Mammary epithelial cell (primary cell): ENCODE measurements around the gene CALR3.

ENCODE experiments used
- EZH2 ChIP-seq: IDR thresholded peaks from 2 replicates; pipeline ENCODE4 v1.6.1; 2012; ENCODE audit warnings: low read length, inconsistent platforms, borderline replicate concordance
- TF ChIP-seq, protein P1 (sequence below), 2 donors: IDR thresholded peaks in 1 of 2; conservative IDR thresholded peaks in 1 of 2; 2 replicates each; pipeline ENCODE4 v1.5.1; 2011 to 2012; ENCODE audit warnings: inconsistent platforms in 2 of 2, low read length in 2 of 2, mild to moderate bottlenecking in 2 of 2, control low read depth in 1 of 2, low read depth in 1 of 2; ENCODE audit not compliant: insufficient read depth in 1 of 2; ENCODE audit errors: extremely low read depth in 1 of 2

DNA sequence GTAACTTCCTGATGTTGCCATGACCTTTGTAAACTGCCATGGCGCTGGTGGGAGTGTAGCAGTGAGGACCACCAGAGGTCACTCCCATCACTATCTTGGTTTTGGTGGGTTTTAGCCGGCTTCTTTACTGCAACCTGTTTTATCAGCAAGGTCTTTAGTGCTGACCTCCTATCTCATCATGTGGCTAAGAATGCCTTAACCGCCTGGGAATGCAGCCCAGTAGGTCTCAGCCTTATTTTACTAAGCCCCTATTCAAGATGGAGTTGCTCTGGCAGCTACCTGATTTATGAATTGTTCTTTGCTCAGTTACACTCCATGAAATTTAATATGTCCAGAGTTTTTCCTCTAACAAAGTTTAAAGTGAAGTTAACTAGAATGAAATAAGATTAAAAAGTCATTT lies 19.6 kb downstream of the CALR3 start:
- TF ChIP-seq, protein P1, sequence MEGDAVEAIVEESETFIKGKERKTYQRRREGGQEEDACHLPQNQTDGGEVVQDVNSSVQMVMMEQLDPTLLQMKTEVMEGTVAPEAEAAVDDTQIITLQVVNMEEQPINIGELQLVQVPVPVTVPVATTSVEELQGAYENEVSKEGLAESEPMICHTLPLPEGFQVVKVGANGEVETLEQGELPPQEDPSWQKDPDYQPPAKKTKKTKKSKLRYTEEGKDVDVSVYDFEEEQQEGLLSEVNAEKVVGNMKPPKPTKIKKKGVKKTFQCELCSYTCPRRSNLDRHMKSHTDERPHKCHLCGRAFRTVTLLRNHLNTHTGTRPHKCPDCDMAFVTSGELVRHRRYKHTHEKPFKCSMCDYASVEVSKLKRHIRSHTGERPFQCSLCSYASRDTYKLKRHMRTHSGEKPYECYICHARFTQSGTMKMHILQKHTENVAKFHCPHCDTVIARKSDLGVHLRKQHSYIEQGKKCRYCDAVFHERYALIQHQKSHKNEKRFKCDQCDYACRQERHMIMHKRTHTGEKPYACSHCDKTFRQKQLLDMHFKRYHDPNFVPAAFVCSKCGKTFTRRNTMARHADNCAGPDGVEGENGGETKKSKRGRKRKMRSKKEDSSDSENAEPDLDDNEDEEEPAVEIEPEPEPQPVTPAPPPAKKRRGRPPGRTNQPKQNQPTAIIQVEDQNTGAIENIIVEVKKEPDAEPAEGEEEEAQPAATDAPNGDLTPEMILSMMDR (conservative IDR thresholded peaks at IDR 0.05 in 1 of 2, IDR thresholded peaks at IDR 0.05 in 1 of 2; ENCODE audit: extremely low read depth in 1 of 2, insufficient read depth in 1 of 2, low read depth in 1 of 2, low read length in 2 of 2): no peak
- no peak for TF ChIP-seq EZH2
